Tibial nerve (tissue), 4 donors: ENCODE results near the gene A4GNT. TPM values are rescaled to one million over a fixed set of nuclear protein-coding genes. Genes with fewer than 3 reads are reported as not detected.
A peak's percentile ranks its signal among the peaks of the same experiment; 100 is the strongest.
"Not testable (repeated sequence)": the region's sequence is repeated elsewhere in the genome, so short reads cannot be mapped to it uniquely, and the experiment has no call there.

Source experiments
- DNase-seq, 2 donors: peaks; one replicate each; pipeline ENCODE4 v3.0.0-alpha.2; 2019; ENCODE audit warnings: low spot score in 2 of 2
- H3K27ac ChIP-seq, 4 donors: fragments of 200-600 bp; sonication (generic) in 3 of 4; one replicate each; pipeline ENCODE4 v1.5.1; 2017 to 2019; ENCODE audit warnings: mild to moderate bottlenecking in 1 of 4
- H3K27me3 ChIP-seq, 2 donors: fragments of 200-600 bp; sonication (generic) in 1 of 2; one replicate each; pipeline versions ENCODE4 v1.5.1 to v1.6.0; 2017 to 2019
- H3K36me3 ChIP-seq, 3 donors: fragments of 200-600 bp; sonication (generic); one replicate each; pipeline ENCODE4 v1.5.1; 2018 to 2019
- H3K4me1 ChIP-seq, 4 donors: fragments of 200-600 bp; sonication (generic) in 3 of 4; one replicate each; pipeline ENCODE4 v1.5.1; 2017 to 2019
- H3K4me3 ChIP-seq, 4 donors: fragments of 200-600 bp; sonication (generic) in 3 of 4; one replicate each; pipeline ENCODE4 v1.5.1; 2017 to 2019; ENCODE audit warnings: mild to moderate bottlenecking in 1 of 4, moderate library complexity in 1 of 4
- H3K9me3 ChIP-seq, 4 donors: fragments of 200-600 bp; sonication (generic) in 3 of 4; one replicate each; pipeline ENCODE4 v1.5.1; 2017 to 2019
- EP300 ChIP-seq, 2 donors: sonication (generic); formaldehyde crosslinking; IDR thresholded peaks; one replicate each; pipeline ENCODE4 v1.6.1; 2017; ENCODE audit warnings: antibody characterized with exemption in 2 of 2, mild to moderate bottlenecking in 1 of 2
- POLR2A ChIP-seq, 2 donors: fragments of 450-650 bp; IDR thresholded peaks; one replicate each; pipeline ENCODE4 v1.6.1; 2017; ENCODE audit warnings: antibody characterized with exemption in 2 of 2, mild to moderate bottlenecking in 2 of 2, moderate library complexity in 2 of 2
- WGBS, 2 donors: methylation state at CpG; one replicate each; pipeline ENCODE4 v1.1.5; 2018; 5-methylcytosine and 5-hydroxymethylcytosine counted together
- total RNA-seq, 4 donors: library from RNA; depleted of rRNA; stranded (reverse); fragments of >200 nt; gene quantifications; one replicate each; pipeline ENCODE4 v1.1.0, GENCODE V29; 2016
- TF ChIP-seq, protein P1 (sequence below), 5 experiments: fragments of 200-600 bp in 3 of 5; fragments of 450-650 bp in 2 of 5; sonication (generic) in 3 of 5; IDR thresholded peaks; one replicate each; pipeline ENCODE4 v1.5.1; 2016 to 2019; ENCODE audit warnings: antibody characterized with exemption in 5 of 5, mild to moderate bottlenecking in 3 of 5, moderate library complexity in 2 of 5

Gene A4GNT
- total RNA-seq, 4 donors from 2014 or later: not detected

DNA sequence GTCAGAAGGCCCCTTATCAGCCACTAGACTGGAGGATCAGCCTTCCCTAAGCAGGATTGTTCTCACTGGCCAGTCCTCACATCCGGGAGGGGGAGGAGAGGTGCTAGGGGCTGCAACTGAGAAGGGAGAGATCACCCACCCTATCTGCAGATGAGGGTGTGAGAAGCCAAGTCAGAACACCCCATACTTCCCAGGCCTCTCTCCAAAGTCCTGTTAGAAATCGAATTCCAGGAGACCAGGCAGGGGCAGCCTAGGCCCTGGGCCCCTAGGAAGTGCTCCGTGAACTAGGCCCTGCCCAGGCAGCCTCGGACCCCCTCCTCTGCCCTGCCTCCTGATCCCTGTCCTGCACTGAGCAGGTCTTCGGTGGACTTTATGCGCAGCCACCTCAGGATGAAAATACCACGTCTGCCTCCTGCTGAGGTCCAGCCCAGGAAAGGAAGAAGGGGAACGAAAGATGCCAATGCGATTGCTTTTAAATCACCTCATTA is 17.7 kb downstream of the A4GNT start:
- TF ChIP-seq EP300 (IDR thresholded peaks at IDR 0.05): no peak
- TF ChIP-seq, protein P1, sequence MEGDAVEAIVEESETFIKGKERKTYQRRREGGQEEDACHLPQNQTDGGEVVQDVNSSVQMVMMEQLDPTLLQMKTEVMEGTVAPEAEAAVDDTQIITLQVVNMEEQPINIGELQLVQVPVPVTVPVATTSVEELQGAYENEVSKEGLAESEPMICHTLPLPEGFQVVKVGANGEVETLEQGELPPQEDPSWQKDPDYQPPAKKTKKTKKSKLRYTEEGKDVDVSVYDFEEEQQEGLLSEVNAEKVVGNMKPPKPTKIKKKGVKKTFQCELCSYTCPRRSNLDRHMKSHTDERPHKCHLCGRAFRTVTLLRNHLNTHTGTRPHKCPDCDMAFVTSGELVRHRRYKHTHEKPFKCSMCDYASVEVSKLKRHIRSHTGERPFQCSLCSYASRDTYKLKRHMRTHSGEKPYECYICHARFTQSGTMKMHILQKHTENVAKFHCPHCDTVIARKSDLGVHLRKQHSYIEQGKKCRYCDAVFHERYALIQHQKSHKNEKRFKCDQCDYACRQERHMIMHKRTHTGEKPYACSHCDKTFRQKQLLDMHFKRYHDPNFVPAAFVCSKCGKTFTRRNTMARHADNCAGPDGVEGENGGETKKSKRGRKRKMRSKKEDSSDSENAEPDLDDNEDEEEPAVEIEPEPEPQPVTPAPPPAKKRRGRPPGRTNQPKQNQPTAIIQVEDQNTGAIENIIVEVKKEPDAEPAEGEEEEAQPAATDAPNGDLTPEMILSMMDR (IDR thresholded peaks at IDR 0.05): no peak
- no peak for TF ChIP-seq POLR2A (IDR thresholded peaks at IDR 0.05)
- peak overlapping the region; percentile 56 to 82 (median 64) for H3K4me3 ChIP-seq
- H3K36me3 ChIP-seq: no peaks in the 10 kb centered on the region
- H3K27ac ChIP-seq: peak overlapping the region; percentile 78 to 88 (median 84)
- DNase-seq: no peak
- H3K9me3 ChIP-seq: no peaks in the 10 kb centered on the region
- no peaks in the 10 kb centered on the region for H3K27me3 ChIP-seq
- H3K4me1 ChIP-seq: peaks cover 0 to 37% (median 4%) of the 10 kb centered on the region in 4 donors
- WGBS, 2 donors: 7 to 23% methylated on average over 9 of the region's 9 CpGs

DNA sequence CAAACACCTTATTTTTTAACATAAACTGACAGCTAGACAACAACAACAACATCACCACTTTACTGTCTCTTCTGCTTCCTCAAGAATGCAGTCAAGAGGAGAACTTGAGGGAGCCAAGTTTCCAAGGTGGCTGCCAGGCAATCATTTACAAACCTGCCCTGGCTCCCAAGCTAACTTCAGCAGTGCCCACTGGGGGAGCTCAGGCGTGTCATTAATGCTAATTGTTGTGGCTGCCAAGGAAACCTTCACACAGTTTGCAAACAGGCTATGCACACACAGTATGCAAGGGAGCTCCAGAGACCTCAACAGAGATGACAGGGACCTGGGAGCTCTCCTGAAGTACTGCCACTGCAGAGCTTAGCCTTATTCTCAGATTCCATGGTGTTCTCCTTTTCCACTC is 18.9 kb downstream of the A4GNT start:
- H3K4me3 ChIP-seq: no peak overlapping the region
- TF ChIP-seq EP300 (IDR thresholded peaks at IDR 0.05) (no peak), POLR2A (IDR thresholded peaks at IDR 0.05) (no peak)
- TF ChIP-seq, protein P1 (IDR thresholded peaks at IDR 0.05): no peak

DNA sequence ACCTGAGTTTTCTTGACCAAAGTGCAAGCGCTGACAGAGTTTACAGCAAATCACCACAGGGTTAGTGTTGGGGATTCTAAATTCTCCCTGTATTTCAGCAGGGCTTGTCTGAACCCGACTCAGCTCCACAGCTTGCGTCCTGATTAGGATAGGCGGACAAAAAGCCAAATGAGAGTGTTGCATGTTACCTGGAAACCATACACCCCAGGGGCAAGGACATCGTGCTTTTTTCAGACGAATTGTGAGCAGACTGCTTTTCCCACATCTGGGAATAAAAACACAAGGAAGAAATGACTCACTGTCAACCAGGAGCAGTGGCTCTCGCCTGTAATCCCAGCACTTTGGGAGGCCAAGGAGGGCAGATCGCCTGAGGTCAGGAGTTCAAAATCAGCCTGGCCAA is 19.8 kb downstream of the A4GNT start:
- H3K4me1 ChIP-seq: peaks cover 0 to 29% (median 4%) of the 10 kb centered on the region in 4 donors
- no peak overlapping the region for H3K4me3 ChIP-seq
- H3K27ac ChIP-seq: no peak overlapping the region
- no peaks in the 10 kb centered on the region for H3K36me3 ChIP-seq
- no peaks in the 10 kb centered on the region for H3K9me3 ChIP-seq
- TF ChIP-seq POLR2A (IDR thresholded peaks at IDR 0.05): no peak
- H3K27me3 ChIP-seq: no peaks in the 10 kb centered on the region
- WGBS, 2 donors: 86% methylated on average over 8 of the region's 8 CpGs
- no peak for DNase-seq

More for the DNA sequence above, 18.9 kb downstream of the A4GNT start:
- H3K27me3 ChIP-seq: no peaks in the 10 kb centered on the region
- 75 to 100% methylated on average over 1 of the region's 1 CpG for WGBS, 2 donors
- H3K9me3 ChIP-seq: no peaks in the 10 kb centered on the region
- H3K4me1 ChIP-seq: peaks cover 0 to 29% (median 4%) of the 10 kb centered on the region in 4 donors
- peak overlapping the region in 1 of 4 donors; percentile 86 for H3K27ac ChIP-seq
- no peaks in the 10 kb centered on the region for H3K36me3 ChIP-seq
- DNase-seq: no peak

DNA sequence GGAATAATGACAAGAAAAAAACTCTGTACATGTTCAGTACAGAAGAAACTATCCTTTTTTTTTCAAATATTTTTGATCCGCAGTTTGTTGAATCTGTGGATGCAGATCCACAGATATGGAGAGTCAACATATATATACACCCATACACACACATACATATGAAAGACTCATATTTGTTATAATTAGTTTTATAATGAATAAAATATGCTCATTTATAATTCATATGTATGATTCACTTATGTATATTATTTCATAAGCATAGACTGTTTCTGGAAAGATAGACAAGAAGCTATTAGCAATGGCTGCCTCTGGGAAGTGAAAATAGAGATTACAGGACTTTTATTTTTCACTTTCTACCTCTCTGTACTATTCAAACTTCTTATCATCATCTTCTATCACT is 26.6 kb downstream of the A4GNT start:
- Histone ChIP-seq H3K27ac (no peak overlapping the region), H3K4me1 (no peaks in the 10 kb centered on the region), H3K9me3 (no peaks in the 10 kb centered on the region), H3K36me3 (peaks cover 0 to 37% (median 0%) of the 10 kb centered on the region in 3 donors), H3K4me3 (no peak overlapping the region), H3K27me3 (no peaks in the 10 kb centered on the region)
- no peak for TF ChIP-seq EP300 (IDR thresholded peaks at IDR 0.05)
- no peak for TF ChIP-seq POLR2A (IDR thresholded peaks at IDR 0.05)
- TF ChIP-seq, protein P1 (IDR thresholded peaks at IDR 0.05): no peak
- 96 to 98% methylated on average over 1 of the region's 1 CpG for WGBS, 2 donors
- no peak for DNase-seq

DNA sequence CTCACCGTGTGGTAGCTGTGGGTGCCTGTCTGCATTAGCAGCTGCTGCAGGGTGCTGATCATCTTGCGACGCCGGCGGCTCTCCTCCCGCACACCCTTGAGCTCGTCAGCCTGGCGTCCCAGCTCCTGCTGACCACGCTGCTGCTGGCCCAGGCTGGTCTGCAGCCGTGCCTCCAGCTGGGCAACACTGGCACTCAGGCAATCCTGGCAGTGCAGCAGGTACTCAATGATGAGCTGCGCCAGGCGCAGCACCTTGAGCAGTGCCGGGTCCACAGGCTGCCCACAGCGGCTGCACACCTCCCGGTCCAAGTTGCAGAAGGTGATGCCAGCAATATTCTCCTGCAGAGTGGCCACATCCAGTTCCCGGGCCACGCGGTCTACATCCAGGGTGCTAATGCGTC is 28.7 kb downstream of the A4GNT start:
- H3K4me3 ChIP-seq: no peak overlapping the region
- H3K27me3 ChIP-seq: no peaks in the 10 kb centered on the region
- no peaks in the 10 kb centered on the region for H3K4me1 ChIP-seq
- TF ChIP-seq, protein P1 (IDR thresholded peaks at IDR 0.05): no peak
- TF ChIP-seq EP300 (IDR thresholded peaks at IDR 0.05): no peak
- no peak for TF ChIP-seq POLR2A (IDR thresholded peaks at IDR 0.05)
- H3K9me3 ChIP-seq: no peaks in the 10 kb centered on the region
- 93 to 100% methylated on average over 8 to 15 of the region's 19 CpGs for WGBS, 2 donors
- H3K36me3 ChIP-seq: peaks cover 0 to 49% (median 0%) of the 10 kb centered on the region in 3 donors
- DNase-seq: no peak
- no peak overlapping the region for H3K27ac ChIP-seq

DNA sequence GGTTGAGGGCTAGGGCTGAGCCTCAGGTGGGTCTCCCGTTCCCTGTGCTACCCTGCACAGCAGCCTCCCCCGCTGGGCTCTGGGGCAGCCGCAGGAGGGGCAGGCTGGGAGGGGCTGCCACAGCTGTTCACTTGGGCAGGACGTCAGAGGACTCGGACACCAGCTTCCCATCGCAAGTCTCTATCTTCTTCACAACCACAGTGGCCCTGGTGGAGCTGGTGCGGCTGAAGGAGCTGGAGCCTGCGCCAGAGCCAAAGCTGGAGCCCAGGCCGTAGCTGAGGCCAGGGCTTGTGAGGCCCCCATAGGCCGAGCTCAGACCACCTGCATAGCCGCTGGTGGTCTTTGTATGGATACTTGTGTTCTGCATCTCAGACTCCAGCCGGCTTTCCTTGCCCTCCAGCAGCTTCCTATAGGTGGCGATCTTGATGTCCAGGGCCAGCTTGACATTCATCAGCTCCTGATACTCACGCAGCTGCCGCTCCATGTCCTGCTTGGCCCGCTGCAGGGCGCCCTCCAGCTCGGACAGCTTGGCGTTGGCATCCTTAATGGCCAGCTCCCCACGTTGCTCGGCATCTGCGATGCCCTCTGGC is 30.7 kb downstream of the A4GNT start:
- not testable (repeated sequence) for H3K4me3 ChIP-seq, H3K4me1 ChIP-seq, DNase-seq, H3K27me3 ChIP-seq, H3K27ac ChIP-seq, H3K9me3 ChIP-seq
- peaks cover 0 to 62% (median 0%) of the 10 kb centered on the region in 3 donors for H3K36me3 ChIP-seq
- WGBS, 2 donors: 86 to 95% methylated on average over 13 to 22 of the region's 22 CpGs
